NCI-H82 (cell line): ENCODE results near the gene C16orf54.
"Not testable (repeated sequence)": the region's sequence is repeated elsewhere in the genome, so short reads cannot be mapped to it uniquely, and the experiment has no call there.

Experiments
- DNase-seq: peaks from one replicate; lab custom pipeline; 2025; lab: John Stamatoyannopoulos, UW

Gene C16orf54

DNA sequence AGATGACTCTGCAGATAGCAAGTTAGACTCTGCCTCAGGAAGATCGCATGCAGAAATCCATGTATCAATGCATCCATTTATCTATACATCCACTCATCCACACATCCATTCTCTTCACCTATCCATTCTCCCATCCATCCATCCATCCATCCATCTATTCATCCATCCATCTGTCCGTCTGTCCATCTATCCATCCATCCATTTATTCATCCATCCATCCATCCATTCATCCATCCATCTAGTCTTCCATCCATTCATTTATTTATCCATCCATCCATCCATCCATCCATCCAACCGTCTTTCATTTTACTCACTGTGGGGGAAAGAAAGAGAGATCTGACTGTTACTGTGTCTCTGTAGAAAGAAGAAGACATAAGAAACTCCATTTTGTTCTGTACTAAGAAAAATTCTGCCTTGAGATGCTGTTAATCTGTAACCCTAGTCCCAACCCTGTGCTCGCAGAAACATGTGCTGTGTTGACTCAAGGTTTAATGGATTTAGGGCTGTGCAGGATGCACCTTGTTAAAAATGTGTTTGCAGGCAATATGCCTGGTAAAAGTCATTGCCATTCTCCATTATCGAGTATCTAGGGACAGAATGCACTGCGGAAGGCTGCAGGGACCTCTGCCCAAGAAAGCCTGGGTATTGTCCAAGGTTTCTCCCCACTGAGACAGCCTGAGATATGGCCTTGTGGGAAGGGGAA lies 5.7 kb downstream of the C16orf54 start:
- DNase-seq = not testable (repeated sequence)

DNA sequence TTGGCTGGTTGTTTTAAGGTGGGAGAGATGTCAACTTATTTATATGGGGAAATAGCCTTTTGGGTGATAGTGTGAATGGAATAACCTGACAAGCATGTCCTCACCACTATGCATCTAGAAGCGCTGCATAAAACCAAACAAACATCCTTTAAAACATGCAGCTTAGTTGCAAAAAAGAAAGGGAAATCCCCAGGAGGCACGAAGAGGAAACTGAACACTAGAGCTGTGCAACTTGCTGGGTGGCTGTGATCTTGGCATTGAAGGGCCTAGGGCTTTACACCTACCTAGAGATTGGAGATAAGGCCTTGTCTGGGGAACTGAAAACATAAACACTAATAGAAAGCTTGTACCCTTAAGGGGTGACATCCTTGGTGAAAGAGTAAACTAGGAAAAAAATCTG lies 7.3 kb downstream of the C16orf54 start:
- no peak for DNase-seq

DNA sequence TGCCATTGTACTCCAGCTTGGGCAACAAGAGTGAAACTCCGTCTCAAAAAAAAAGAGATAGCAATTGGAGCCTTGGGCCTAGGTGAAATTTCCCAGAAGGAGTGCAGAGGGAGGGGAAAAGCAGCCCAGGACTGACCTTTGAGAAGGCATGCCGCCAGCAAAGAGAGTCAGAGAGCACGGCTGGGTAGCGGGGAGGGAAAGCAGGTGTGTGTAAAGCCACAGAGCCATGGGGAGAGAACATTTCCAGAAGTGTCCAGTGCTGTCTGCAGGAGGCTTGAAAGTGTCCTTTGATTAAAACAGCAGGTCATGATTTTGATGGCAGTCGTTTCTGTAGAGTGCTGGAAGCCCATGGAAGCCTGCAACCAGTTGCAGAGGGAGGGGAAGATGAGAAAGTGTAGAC lies 8.1 kb downstream of the C16orf54 start:
- DNase-seq = no peak

DNA sequence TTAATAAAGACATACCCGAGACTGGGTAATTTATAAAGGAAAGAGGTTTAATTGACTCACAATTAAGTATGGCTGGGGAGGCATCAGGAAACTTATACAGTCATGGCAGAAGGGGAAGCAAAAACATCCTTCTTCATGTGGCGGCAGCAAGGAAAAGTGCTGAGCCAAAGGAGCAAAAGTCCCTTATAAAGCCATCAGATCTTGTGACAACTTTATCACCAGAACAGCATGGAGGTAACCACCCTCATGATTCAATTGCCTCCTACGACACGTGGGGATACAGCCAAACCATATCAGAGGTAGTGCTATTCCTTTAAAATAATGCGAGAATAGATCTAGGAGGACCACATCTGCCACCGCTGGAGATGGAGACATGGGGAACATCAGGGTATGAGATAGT lies 9.0 kb downstream of the C16orf54 start:
- DNase-seq = no peak

DNA sequence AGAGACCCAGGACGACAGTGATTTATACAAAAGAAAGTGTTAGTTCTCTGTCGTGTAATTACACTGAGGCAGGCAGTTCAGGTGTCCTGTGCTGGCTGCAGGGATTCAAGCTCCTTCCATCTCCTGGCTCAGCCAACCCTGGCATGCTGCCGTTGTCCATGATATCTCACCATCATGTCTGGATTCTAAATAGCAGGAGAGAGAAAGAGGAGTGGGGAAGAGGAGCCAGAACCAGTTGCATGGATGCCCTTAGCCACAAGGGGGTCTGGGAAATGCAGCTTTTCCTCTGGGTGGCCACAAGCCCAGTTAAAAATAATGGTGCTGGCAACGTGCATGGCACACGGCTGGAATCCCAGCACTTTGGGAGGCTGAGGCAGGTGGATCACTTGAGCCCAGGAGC lies 9.7 kb downstream of the C16orf54 start:
- peak; percentile 13 for DNase-seq

DNA sequence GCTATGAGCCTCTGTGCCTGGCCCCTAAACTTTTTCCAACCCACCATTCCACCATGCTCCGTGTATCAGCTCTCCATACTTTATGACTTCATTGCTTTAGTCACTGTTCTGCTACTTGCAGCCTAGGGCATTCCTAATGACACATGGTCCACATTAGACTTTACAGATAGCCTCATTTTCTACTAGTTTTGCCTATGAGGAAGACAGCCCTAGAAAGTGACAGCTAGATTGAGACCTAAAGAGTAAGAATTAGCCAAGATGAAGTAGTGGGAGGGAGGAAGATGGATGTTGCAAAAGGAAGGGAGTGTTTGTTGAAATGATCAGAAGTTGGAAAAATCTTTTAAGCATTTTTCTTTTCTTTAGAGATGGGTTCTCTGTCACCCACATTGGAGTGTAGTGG lies 11.0 kb downstream of the C16orf54 start:
- no peak for DNase-seq

DNA sequence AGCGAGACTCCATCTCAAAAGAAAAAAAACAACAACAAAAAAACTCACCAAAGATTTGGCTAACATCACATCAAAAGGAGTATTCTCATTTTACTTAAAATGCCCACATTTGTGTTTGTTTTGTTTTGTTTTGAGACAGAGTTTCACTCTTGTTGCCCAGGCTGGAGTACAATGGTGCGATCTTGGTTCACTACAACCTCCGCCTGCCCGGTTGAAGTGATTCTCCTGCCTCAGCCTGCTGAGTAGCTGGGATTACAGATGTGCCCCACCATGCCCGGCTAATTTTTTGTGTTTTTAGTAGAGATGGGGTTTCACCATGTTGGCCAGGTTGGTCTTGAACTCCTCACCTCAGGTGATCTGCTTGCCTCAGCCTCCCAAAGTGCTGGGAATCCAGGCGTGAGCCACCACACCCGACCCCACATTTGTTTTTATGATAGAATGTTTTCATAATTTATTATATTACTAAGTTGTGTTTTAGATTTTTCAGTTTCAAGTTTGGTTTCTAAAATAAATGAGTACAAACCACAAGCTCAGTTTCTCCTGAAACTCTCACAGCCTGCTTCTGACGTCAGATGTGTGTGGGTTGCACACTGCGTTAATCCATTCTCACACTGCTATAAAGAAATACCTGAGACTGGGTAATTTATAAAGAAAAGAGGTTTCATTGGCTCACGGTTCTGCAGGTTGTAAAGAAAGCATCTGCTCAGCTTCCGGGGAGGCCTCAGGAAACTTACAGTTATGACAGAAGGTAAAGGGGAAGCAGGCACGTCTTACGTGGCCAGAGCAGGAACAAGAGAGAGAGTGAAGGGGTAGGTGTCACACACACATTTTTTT lies 13.8 kb downstream of the C16orf54 start:
- DNase-seq = not testable (repeated sequence)

DNA sequence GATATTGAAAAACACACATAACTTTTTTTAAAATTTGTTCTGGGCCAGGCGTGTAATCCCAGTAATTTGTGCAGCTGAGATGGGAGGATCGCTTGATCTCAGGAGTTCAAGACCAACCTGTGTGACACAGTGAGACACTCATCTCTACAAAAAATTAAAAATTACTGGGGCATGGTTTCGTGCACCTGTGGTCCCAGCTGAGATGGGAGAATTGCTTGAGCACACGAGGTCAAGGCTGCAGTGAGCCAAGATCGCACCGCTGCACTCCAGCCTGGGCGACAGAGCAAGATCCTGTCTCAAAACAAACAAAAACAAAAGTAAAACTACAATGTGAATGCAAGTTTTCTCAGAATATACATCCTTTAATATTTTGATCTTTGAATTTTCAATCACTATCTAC lies 15.1 kb downstream of the C16orf54 start:
- DNase-seq = no peak

DNA sequence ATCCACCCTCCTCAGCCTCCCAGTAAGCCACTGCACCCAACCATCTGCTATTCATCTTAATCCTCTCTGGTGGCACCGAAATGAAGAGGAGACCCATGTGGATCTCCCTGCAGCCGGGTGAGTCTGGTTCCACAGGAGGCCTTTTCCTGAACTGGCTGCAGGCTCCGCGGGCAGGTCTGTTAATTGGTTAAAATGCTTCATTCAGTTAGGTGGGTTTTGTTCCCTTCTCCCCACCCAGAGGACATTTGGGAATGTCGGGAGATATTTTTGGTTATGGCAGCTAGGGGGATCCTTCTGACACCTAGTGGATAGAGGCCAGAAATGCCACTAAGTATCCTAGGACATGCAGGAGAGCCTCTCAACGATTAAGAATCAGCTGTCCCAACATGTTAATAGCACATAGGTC lies 16.7 kb downstream of the C16orf54 start:
- peak; percentile 88 for DNase-seq

DNA sequence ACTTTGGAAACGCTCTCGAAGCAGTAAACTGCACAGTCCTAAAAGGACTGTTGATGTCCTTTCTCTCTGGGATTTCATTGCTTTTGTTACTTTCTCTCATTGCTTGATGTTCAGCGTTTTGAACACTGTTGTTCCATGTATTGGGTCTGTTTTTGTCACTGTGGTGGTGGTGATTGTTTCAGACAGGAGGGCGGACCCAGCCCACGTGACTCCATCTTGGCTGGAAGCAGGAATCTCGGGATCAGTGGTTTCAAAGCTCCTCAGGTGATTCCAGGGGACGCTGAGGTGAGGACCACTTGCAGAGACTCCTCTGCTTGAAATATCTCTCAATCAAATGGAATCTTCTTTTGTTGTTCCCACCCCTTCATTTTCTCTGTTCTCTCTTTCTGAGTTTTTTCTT lies 18.3 kb downstream of the C16orf54 start:
- DNase-seq = no peak

DNA sequence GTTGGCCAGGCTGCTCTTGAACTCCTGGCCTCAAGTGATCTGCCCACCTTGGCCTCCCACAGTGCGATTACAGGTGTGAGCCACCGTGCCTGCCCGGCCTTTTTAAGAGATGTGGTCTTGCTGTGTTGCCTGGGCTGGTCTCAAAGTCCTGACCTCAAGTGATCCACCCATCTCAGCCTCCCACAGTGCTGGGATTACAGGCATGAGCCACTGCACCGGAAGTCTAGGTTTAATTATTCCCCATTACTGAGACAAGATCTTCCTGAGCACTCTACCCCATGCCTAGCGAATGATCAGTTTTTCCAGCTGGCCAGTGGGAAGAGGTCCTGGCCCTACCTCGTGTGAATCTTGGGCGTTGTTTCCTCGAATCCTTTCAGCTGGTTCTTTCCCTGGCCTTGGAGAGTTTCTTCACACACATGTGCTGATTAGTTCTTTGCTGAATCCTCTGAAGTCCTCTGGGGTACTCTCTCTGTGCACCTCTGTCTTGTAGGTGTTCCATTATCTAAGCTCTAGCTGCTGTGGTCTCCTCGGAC lies 18.9 kb downstream of the C16orf54 start:
- DNase-seq = no peak

DNA sequence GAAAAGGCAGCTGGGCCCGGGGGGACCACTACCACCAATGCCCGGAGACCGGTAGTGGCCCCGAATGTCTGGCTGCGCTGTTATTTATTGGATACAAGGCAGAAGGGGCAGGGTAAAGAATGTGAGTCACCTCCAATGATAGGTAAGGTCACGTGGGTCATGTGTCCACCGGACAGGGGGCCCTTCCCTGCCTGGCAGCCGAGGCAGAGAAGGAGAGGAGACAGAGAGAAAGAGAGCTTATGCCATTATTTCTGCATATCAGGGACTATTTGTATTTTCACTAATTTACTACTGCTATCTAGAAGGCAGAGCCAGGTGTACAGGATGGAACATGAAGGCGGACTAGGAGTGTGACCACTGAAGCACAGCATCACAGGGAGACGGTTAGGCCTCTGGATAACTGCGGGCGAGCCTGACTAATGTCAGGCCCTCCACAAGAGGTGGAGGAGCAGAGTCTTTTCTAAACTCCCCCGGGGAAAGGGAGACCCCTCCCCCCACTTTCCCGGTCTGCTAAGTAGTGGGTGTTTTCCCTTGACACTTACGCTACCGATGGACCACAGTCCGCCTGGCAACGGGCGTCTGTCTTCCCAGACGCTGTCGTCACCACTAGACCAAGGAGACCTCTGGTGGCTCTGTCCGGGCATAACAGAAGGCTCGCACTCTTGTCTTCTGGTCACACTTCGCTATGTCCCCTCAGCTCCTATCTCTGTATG lies 24.5 kb downstream of the C16orf54 start:
- peak; percentile 89 for DNase-seq

DNA sequence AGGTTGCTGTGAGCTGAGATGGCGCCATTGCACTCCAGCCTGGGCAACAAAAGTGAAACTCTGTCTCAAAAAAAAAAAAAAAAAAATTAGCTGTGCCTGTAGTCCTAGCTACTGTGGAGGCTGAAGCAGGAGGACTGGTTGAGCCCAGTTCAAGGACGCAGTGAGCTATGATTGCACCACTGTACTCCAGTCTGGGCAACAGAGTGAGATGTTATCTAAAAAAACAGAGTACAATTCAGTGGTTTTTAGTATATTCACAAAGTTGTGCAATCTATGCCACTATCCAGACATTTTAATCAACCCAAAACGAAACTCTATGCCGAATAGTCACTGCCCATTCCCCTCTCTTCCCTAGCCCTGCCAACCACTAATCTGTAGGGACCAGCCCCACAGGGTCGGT lies 25.1 kb downstream of the C16orf54 start:
- no peak for DNase-seq

DNA sequence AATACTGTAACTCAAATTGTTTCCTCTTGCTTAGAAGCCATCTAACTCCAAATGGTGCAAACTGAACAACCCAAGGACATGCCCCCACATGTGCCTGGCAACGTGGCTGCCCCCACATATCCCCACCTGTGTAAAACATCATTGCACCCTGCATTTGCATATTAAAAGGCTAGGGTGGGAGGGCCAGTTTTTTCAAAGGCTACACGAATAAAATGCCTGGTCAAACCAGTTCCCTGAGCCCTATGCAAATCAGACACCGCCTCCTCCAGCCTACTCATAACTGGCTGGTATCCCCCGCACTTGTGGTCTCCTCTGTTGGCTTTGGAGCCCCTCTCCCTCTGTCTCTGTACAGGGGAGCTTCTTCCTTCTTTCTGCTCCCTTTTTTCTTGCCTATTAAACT lies 26.7 kb downstream of the C16orf54 start:
- DNase-seq = no peak

DNA sequence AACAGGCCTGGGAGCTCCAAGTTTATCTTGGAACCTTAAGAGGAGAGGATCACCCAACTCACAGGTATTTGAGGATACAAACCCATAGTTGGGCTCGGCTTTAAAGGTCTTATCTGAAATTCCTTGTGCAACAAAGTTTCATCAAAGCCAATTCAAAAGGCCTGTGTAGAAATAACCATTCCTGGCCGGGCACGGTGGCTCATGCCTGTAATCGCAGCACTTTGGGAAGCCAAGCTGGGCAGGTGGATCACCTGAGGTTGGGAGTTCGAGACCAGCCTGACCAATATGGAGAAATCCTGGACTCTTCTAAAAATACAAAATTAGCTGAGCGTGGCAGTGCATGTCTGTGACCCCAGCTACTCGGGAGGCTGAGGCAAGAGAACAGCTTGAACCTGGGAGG lies 28.7 kb downstream of the C16orf54 start:
- no peak for DNase-seq

DNA sequence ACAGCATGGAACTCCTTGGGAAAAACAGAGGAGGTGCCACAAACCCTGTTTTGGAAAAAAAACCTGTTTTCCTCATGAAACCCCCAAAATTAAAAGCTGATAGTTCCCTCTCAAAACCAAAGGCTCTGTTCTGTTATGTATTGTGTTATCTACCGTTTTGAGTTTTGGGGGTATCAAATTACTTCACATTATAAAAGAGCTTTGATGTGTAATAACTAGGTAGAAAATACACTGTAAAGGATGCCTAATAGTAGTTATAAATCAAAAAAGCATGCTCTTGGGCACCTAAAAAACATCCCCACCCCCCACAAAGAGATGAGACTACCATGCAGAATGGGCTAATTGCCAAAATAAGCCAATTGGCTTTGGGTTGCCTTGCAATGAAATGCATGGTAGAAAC lies 30.8 kb downstream of the C16orf54 start:
- peak; percentile 21 for DNase-seq

DNA sequence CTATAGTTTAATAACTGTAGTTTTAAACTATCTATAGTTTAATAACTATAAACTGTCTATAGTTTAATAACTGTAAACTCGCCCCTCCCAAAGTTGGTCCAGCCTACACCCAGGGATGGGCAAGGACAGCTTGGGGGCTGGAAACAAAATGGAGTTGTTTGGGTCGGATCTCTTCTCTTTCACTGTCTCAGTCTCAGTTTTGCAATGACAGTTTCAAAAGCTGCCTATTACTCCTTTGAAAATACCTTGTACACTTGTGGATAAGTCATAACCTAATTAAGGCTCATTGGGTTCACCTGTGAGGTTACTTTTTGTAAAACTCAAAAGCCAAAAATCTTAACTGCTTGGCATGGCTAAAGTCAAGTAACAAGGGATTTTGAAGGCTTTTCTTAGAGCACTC lies 31.4 kb downstream of the C16orf54 start:
- DNase-seq = no peak

DNA sequence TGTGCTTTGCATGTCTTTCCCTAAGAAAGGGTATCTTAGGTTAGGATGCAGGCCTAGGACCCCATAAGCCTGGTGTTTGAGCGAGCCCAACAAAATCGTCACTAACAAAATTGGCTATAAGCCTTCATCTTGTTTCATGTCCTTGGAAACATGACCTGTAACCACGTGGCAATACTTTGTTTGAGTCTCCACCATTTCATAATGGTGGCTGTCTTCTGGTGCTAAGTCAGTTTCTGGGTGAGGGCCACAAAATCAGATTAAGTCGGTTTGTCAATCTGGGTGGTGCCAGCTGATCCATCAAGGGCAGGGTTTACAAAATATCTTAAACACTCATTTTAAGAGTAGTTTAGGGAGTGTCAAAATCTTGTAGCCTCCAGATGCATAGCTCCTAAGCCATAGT lies 33.0 kb downstream of the C16orf54 start:
- DNase-seq = peak; percentile 95

DNA sequence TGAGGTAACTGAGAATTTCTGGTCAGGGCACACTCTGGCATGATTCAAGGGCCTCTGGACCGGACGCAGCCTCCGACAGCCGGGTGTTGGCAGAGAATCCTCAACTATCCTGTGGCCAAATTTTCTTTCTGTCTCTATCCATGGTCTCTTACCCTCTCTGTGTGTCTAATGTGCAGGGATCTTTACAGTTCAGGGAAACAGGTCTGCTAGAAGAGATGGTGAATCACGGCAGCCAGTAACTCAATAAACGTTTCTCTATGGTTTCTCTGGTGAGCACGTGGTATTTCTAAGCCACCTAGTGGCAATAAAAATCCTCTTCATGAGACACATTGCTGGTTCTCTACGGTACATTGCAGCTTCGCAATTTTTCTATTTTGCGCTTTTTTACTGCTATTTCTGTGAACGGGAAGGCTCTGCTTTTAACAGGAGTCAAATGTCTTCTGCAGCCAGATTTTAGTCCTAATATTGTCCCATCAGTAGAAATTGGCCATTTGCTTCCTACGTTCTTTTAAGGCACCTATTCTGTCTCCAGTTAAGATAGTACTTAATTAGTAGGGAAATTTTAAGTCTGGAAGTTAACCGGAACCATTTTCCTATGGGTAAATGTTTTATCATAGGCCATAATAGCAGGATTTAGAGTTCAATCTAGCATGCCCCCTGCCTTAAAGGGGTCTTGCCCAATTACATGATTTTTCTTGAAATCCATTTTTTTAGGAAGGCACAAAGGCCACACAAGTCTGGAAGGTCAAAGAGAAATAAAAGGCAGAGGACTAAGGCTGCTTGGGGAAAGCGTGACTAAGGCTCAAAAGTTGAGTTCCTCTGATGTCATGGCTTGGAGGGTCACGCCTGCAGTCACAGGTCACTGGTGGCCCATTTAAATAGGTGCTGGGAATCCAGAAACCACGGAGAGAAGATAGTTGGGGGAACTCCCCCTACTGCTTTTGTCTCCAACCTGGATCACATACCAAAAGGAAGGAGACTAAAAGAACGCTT lies 35.3 kb downstream of the C16orf54 start:
- DNase-seq = peak; percentile 48

DNA sequence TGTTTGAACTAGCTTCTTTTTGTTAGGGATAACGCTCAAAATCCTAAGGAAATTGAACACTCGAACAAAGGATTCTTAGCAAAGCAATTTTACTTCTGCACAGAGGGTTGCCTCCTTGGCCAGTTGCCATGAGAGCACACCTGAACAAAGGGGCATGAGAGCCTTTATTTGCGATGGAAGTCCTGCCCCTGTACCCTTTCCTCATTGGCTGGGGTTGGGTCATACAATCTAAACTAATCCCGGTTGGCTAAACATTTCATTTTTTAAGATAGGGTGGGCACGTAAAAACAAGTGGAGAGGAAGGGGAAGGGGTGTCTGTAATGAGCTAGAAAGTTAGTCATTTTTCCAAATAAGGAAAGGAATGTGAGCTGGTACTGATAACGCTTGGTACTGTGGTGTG lies 36.1 kb downstream of the C16orf54 start:
- not testable (repeated sequence) for DNase-seq

DNA sequence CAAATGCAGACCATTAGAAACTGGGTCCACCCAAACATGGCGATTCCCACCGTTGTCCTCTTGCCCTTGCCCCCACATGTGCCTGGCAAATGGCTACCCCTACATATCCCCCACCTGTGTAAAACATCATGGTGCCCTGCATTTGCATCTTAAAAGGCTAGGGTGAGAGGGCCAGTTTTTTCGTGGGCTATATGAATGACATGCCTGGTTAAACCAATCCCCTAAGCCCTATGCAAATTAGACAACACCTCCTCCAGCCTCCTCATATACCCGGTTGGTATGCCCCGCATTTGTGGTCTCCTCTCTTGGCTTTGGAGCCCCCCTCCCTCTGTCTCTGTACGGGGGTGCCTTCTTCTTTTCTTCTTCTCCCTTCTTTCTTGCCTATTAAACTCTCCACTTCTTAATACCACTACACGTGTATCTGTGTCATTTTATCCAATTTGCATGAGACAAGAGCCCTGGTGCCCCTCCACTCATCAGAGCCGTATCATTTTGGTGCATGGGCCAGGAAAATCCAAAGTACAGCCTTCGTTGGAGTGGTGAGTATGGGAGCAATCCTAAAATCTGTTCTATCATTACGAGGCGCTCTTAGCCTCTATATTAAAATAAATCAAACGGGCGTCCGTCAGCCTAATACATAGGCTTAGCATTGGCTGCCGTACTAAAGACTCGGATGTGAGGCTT lies 36.7 kb downstream of the C16orf54 start:
- no peak for DNase-seq
